Sigmoid colon (tissue), 3 donors: ENCODE data around the gene COL2A1.

ENCODE experiments used
- CTCF ChIP-seq, 4 experiments: fragments of 450-650 bp in 3 of 4; fragments of 200-600 bp in 1 of 4; IDR thresholded peaks; one replicate each; pipeline ENCODE4 v1.5.1; 2016 to 2019; ENCODE audit warnings: antibody characterized with exemption in 4 of 4, mild to moderate bottlenecking in 3 of 4, moderate library complexity in 2 of 4
- POLR2A ChIP-seq, 2 donors: fragments of 450-650 bp; IDR thresholded peaks; one replicate each; pipeline ENCODE4 v1.6.1; 2016; ENCODE audit warnings: antibody characterized with exemption in 2 of 2, mild to moderate bottlenecking in 2 of 2, moderate library complexity in 2 of 2

- TF ChIP-seq POLR2A (IDR thresholded peaks at IDR 0.05) (no peak), CTCF (IDR thresholded peaks at IDR 0.05) (no peak)
These were observed 58.9 kb downstream of the COL2A1 start for GRCh38 chr12:47945341-47945728.
